GM19025 (cell line): ENCODE data around the gene MLST8.

Source experiments
- ATAC-seq: cut with Tn5 transposase; IDR thresholded peaks from one replicate; pipeline ENCODE4 v1.9.1; 2021; ENCODE audit warnings: mild to moderate bottlenecking, low read depth, moderate library complexity; ENCODE audit not compliant: unreplicated experiment

Gene MLST8

DNA sequence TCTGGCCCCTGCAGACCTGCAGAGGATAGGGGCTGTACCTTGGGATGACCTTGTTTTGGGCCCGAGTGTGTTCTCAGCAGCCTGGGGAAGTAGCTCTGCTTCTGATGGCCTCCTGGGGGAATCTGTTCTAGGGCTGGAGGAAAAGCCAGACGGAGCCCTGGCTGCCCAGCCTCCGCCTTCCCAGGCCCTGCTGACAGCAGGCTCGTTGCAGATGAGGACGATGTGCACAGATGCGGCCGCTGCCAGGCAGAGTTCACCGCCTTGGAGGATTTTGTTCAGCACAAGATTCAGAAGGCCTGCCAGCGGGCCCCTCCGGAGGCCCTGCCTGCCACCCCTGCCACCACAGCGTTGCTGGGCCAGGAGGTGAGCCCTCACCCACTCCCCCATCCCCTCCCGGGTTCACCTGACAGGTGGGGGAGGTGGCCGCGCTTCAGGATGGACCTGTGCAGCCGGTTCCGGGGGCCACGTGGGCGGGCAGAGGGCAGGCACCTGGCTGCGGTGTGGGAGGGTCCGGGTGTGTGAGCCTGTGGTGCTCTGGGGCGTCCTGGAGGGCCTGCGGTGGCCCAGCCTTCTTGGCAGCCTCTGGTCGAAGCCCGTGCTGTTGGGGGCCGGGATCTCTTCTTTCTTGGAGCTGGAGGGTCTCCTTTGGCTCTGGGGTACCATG, 23.0 kb downstream of the MLST8 start:
- ATAC-seq = no peak

DNA sequence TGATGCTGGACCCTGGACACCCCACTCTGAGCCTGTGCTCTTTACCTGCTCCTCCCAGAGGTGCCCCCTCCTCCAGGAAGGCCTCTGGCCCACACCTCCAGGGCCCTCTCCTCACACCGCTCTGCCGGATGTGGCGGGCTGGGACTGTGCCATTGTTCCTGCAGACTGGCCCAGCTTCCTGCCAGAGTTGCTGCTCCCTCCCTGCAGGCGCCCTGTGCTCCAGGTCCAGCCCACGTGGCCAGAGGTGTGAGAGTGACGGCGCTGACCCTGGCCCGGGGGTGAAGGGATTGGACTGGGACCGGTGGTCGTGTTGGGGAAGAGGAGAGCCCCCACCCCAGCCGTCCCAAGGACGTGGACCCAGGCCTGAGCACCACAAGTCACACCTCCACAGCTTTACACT, 23.8 kb downstream of the MLST8 start:
- no peak for ATAC-seq

DNA sequence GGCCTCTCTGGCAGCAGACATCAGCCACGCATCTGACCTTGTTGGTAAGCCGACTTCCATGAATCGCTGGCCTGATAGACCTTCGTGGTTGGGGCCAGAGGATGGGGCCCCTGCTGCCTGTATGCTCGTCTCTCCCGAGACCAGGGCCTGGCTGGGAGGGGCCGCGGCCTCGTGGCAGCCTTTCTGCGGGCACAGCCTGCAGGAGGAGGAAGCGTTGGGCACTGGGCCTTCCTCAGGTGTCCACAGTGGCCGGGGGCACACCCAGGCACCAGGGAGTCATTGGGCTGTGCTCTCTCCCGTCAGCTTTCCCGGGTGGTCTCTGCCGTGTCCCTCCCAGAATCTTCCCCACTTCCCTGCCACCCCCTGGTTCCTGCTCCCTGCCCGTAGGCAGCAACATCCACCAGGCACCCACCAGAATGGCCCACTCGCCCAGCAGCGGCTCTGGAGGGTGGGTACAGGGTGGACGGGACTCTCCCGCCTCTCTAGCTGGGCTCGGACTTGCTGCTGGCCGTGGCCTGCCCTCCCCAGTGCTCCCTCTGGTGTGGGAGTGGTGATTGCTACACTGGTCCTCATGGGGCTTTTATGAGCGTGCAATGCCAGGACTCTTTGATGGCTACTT, 24.5 kb downstream of the MLST8 start:
- no peak for ATAC-seq

DNA sequence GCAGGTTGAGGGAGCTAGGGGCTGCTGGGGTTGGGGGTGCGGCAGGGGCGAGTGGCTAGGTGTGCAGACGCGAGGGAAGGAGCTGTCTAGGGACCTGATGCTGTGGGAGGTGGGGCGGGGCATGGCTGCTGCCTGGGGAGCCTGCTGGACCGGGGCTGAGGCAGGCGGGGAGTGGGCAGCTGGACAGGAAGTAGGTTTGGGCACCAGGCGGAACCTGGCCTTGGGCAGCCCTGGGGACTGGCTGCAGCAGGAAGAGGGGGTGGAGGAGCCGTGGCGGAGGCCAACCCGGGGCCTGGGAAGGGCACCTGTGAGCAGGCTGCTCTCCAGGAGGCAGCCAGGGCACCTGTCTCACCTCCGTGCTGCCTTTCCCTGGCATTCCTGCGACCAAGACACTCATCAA, 25.1 kb downstream of the MLST8 start:
- no peak for ATAC-seq

DNA sequence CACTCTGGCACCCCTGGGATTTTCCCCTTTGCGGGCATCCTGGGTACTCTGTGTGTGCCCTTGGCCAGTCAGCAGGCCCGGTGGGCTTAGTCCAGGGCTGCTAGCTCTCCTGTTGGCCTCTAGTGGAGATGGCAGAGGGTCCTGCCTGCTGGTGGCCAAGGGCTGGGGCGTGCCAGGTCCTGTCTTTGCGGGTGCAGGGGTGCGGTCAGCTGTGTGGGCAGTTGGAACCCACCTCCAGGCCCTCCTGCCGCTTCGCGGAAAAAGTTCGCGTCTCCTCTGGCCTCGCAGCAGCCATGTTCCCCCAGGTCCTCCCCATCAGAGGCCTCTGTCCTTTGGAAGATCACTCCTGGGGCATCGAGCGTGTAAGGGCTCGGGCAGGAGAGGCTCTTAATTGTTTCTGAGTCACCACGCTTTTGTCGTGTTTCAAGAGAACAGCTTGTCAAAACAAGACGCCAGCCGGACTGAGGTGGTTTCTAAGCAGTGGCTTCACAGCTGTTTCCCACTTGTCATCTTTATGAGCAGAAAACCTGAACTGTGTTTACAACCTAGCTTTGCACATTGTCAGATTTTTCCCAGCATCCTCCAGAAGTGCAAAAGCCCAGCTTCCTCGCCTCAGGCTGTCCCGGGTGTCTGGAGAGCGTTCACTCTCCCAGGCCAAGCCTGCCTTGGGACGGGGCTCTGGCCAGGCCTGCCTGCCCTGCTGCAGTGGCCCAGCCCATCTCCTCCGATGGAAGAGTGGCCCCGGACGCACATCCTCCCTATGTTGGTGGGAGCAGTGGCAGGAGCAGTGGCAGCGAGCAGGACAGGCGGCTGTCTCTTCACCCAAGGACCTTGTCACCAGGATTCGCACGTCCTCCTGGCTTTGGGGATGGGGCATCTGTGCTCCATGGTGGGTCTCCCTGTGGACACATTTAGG, 26.0 kb downstream of the MLST8 start:
- no peak for ATAC-seq

DNA sequence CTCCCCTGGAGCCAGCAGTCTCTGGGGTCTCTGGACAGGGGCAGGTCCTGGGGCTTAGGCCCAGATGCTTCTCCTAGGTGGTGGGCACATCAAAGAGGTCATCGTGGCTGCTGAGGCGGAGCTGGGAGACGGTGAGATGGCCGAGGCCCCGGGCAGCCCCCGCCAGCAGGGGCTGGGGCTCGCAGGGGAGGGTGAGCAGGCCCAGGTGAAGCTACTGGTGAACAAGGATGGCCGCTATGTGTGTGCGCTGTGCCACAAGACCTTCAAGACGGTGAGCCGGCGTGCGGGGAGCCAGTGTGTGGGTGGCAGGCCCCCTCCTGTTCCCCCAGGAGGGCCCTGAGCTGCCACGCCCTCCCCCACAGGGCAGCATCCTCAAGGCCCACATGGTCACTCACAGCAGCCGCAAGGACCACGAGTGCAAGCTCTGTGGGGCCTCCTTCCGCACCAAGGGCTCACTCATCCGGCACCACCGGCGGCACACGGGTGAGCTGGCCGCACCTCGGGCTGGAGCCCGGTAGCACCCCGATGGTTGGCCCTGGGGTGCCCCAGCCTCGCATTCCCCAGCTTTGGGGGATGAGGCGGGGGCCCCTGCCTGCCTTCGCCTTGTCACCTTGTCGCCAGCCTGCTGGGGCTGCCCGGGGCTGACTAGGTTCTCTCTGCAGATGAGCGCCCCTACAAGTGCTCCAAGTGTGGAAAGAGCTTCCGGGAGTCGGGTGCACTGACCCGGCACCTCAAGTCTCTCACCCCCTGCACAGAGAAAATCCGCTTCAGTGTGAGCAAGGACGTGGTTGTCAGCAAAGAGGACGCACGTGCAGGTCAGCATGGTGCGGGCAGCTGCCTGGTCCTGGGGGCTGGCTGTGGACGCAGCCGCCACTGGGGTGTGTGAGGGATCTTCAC, 27.1 kb downstream of the MLST8 start:
- no peak for ATAC-seq

DNA sequence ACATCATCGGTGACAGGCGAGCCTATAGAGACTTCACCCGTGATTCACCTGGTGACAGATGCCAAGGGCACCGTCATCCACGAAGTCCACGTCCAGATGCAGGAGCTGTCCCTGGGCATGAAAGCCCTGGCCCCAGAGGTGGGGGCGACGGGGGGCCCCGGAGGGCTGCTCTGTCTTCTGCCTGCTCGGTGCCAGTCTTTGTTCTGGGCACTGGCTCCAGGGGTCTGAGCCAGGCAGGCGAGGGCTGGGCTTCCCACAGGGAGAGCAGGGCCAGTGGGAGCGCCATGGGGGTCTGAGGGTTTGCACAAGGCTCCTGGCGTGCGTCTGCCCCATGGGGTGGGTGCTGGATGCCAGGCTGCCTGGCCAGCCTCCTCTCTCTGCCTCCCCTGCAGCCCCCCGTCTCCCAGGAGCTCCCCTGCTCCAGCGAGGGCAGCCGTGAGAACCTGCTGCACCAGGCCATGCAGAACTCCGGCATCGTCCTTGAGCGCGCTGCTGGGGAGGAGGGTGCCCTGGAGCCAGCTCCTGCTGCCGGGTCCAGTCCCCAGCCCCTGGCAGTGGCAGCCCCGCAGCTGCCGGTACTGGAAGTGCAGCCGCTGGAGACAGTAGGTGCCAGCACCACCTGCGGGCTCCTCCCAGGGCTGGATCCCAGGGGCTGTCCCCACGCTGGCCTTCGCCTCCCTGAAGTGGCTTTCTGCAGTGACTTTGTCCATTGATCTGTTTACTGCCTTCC, 28.0 kb downstream of the MLST8 start:
- ATAC-seq = no peak

DNA sequence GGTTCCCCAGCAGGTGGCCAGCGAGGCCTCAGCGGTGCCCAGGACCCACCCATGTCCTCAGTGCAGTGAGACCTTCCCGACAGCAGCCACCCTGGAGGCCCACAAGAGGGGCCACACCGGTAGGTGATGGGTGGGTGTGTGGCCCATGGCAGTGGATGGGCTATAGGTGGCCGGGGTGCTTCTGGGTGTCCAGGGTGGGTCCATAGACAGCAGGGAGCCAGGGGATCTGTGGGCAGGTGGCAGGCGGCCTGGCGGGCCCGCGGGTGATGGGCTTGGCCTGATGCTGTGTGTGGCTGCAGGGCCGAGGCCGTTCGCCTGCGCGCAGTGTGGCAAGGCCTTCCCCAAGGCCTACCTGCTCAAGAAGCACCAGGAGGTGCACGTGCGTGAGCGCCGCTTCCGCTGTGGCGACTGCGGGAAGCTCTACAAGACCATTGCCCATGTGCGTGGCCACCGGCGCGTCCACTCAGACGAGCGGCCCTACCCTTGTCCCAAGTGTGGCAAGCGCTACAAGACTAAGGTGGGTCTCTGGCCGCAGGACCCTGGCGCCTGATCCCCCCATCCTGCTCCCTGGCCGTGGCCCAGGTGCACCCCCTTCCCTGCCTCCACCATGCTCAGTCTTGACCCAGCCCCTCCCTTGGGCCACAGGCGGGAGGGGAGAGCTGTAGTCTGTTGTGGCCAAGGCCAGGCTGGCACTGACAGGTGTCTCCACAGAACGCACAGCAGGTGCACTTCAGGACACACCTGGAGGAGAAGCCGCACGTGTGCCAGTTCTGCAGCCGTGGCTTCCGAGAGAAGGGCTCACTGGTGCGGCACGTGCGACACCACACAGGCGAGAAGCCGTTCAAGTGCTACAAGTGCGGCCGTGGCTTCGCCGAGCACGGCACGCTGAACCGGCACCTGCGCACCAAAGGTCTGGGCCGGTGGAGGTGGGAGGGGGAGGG, 28.9 kb downstream of the MLST8 start:
- no peak for ATAC-seq

DNA sequence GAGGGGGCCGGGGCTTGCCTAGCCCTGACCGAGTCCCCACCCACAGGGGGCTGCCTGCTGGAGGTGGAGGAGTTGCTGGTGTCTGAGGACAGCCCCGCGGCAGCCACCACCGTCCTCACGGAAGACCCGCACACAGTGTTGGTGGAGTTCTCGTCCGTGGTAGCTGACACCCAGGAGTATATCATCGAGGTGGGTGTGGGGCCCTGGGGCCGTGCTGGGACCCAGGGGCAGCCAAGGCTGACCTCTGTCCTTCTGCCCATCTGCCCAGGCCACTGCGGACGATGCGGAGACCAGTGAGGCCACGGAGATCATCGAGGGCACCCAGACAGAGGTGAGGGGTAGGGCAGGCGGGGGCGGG, 29.5 kb downstream of the MLST8 start:
- no peak for ATAC-seq

DNA sequence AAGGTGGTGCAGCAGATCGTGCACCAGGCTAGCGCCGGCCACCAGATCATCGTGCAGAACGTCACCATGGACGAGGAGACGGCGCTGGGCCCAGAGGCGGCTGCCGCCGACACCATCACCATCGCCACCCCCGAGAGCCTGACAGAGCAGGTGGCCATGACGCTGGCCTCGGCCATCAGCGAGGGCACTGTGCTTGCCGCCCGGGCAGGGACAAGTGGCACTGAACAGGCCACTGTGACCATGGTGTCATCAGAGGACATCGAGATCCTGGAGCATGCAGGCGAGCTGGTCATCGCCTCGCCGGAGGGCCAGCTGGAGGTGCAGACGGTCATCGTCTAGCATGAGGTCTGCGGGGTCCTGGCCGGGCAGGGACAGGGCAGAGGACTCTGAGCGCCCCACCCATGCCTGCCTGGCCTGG, 30.0 kb downstream of the MLST8 start:
- no peak for ATAC-seq

DNA sequence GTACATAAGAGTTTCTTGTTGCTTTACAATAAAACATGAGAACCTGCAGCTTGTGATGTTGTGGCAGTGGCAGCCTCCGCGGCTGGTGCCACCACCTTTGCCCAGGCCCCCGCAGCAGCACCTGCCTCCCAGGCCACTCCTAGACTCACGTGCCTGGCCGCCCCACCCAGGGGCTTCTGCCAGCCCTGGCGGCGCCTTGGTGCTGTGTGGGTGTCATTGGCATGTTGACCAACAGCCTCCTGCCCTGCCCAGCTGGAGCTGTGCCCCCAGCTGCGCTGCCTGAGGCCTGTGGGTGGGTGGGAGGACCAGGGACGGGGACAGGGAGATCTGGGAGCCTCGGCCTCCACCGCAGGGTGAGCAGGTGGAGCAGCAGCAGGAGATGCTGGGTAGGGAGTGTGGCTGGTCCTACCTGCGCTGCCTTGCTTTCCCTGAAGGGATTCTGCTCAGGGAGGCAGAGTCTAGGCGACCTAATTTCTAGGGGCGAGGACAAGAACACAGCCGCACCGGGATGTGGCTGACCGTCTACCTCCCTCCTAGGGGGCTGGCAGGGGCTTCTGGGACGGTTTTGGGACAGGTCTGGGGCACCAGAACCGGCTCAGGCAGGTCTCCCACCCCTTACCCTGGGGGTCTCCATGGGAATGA, 30.6 kb downstream of the MLST8 start:
- ATAC-seq = no peak

DNA sequence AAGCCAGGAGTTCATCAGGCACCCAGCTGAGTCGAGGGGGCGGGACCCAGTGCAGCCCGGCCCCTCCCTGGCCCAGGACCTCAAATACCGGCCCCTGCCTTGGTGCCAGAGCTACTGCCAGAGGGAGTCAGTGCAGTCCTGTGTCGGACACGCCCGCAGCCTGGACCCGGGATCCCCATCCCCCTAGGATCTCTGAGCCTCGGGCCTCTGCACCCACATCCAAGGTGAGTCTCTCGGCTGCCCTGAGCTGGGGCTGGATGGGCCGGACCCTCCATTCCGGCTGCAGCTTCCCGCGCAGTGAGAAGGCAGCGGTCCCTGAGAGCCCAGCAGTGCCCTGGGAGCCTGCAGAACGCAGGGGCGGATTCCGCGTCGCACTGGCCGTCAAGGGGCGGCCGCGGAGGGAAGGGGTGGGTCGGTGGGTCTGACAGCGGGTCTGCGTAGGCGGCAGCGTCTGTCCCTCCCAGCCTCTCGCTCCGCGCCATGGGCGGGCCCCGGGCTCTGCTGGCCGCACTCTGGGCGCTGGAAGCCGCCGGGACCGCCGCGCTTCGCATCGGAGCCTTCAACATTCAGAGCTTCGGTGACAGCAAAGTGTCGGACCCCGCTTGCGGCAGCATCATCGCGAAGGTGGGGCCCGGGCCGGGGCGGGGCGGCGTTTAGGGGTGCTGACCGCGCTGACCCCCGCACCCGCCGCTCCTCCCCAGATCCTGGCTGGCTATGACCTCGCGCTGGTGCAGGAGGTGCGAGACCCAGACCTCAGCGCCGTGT, 31.3 kb downstream of the MLST8 start, which contains the start of gene DNASE1L2:
TSS of gene DNASE1L2 (plus strand) at position 108 of the 765 bp plus-strand sequence. CDS start at position 481, 373 bp downstream.
- no peak for ATAC-seq

DNA sequence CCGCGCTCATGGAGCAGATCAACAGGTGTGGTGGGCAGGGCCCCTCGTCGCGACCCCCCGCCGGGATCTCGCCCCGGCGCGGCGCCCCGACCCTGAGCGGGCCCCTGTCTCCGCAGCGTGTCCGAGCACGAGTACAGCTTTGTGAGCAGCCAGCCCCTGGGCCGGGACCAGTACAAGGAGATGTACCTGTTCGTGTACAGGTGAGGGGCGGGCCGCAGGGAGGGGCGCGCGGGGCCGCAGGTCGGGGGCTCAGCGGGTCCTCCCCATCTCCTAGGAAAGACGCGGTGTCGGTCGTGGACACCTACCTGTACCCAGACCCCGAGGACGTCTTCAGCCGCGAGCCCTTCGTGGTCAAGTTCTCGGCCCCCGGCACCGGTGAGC, 31.8 kb downstream of the MLST8 start:
- ATAC-seq = no peak

DNA sequence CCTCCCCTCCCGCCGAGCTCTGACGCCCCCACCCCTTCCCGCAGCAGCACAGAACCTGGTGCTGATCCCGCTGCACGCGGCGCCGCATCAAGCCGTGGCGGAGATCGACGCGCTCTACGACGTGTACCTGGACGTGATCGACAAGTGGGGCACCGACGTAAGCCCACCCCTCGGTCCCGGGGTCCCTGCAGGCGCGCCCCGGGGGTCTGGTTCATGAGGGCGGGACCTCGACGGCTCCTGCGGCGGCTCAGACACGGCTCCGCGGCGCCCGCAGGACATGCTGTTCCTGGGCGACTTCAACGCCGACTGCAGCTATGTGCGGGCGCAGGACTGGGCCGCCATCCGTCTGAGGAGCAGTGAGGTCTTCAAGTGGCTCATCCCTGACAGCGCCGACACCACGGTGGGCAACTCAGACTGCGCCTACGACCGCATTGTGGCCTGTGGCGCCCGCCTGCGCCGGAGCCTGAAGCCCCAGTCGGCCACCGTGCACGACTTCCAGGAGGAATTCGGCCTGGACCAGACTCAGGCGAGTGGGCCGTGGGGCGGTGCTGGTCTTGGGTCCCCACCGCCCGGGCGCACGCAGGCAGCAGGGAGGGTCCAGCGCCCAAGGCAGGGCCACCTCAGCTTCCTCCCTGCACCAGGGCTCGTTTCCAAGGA, 32.4 kb downstream of the MLST8 start:
- no peak for ATAC-seq

DNA sequence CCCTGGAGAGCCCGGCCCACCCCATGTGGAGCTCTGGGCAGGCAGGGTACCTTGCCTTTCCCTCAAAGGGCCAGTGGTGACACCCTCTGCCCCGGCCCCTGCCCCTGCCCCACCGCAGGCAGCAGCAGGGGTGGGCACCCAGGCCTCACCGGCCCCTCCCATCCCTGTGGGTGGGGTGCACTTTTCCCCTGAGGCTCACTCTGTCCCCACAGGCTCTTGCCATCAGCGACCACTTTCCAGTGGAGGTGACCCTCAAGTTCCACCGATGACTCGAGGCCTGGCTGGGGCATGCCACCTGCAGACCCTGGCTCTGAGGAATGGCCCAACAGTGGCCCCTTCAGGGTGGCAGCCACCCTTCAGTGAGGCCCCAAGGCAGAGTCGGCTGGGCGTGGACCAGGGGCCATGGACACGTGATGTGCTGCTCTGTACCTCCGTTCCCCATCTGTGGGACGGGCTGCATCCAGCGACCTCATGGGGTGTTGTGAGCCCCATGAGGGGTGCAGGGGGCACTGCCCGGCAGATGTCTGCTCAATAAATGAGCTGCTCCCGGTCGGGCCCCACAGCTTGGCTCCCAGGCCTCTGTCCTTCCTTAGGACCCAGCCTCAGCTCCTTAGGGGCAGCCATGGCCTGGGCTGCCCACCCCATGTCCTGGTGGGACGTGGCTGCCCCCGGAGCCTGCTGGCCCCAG, 33.0 kb downstream of the MLST8 start:
- no peak for ATAC-seq

DNA sequence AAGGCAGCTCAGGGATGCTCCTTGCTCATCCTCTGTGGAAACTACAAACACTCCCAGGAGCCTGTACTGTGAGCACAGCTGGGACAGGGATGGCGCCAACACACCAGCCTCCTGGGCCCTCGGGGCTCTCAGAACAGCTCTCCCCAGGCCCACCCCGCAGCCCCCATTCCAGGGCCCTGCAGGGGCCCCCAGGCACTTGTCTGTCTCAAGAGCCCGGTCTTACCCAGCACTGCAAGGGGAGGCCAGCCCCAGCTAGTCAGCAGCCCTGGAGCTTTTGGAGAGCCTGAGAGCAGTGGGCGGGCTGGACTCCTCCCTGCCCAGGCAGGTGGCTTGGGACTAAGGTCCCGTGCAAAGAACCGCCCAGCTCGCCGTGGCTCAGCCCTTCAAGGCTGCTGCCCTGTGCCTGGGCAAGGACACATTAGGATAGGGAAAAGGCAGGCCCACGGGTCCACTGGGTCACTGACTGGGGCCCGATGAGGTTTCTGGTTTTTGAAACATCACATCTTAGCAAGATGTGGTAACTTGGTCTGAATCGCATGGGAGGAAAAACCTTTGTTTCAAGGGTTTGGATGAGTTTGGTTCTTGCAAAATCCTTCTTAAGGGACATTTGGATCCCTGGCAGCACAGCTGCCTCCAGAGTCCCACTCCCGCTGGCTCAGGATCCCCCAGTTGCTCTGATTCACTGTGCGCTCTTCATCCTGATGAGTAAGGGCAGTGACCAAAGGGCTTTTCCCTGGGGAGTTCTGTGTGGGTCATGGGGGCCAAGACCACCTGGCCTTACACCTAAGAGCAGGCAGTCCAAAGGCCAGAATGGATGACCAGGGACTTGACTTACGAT, 33.8 kb downstream of the MLST8 start:
- no peak for ATAC-seq
